HUDEP-2 (cell line): ENCODE data around the gene SLC25A13.
A peak's percentile ranks its signal among the peaks of the same experiment; 100 is the strongest.
"Not testable (repeated sequence)": the region's sequence is repeated elsewhere in the genome, so short reads cannot be mapped to it uniquely, and the experiment has no call there.

ENCODE experiments used
- DNase-seq, 76 experiments: peaks; one replicate each; lab custom pipeline; 2025; ENCODE audit not compliant: unreplicated experiment in 76 of 76; lab: John Stamatoyannopoulos, UW

The SLC25A13 gene, protein sequence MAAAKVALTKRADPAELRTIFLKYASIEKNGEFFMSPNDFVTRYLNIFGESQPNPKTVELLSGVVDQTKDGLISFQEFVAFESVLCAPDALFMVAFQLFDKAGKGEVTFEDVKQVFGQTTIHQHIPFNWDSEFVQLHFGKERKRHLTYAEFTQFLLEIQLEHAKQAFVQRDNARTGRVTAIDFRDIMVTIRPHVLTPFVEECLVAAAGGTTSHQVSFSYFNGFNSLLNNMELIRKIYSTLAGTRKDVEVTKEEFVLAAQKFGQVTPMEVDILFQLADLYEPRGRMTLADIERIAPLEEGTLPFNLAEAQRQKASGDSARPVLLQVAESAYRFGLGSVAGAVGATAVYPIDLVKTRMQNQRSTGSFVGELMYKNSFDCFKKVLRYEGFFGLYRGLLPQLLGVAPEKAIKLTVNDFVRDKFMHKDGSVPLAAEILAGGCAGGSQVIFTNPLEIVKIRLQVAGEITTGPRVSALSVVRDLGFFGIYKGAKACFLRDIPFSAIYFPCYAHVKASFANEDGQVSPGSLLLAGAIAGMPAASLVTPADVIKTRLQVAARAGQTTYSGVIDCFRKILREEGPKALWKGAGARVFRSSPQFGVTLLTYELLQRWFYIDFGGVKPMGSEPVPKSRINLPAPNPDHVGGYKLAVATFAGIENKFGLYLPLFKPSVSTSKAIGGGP

GRCh38 chr7:96321658-96322372 is at the start of gene SLC25A13:
TSS of gene SLC25A13 (minus strand) at chr7:96322098. CDS start at chr7:96321956, 142 bp downstream.
- peak in 75 of 76 experiments; percentile 6 to 92 (median 77) for DNase-seq

GRCh38 chr7:96365916-96366315 is 44.0 kb upstream of the SLC25A13 start:
- not testable (repeated sequence) for DNase-seq

DNA sequence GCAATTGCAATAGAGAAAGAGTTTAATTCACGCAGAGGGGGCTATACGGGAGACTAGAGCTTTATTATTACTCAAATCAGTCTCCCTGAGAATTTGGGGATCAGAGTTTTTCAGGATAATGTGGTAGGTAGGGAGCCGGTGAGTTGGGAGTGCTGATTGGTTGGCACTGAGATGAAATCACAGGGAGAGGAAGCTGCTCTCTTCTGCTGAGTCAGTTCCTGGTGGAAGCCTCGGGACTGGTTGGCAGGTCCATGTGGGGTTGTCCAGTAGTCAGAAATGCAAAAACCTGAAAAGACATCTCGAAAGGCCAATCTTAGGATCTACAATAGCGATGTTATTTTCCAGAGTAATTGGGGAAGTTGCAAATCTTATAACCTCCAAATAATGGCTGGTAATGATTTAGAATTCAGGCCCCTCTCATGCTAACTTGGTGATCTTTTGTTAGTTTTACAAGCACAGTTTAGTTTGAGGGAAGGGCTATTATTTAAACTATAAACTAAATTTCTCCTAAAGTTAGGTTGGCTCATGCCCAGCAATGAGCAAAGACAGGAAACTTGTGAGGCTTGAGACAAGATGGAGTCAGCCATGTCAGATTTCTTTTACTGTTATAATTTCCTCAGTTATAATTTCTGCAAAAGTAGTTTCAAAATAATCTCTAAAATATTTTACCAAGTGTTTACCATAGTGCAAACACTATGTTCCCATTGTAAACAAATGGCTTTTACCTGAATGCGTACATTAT is 39.4 kb upstream of the SLC25A13 start:
- DNase-seq, result no peak

- DNase-seq, result no peak
These were observed 38.0 kb upstream of the SLC25A13 start for GRCh38 chr7:96359876-96360275.

GRCh38 chr7:96358236-96358971 is 36.5 kb upstream of the SLC25A13 start:
- DNase-seq, result not testable (repeated sequence)

- no peak for DNase-seq
These were observed 34.1 kb upstream of the SLC25A13 start for GRCh38 chr7:96355990-96356506.

- no peak for DNase-seq
These were observed 33.0 kb upstream of the SLC25A13 start for GRCh38 chr7:96354881-96355280.

DNA sequence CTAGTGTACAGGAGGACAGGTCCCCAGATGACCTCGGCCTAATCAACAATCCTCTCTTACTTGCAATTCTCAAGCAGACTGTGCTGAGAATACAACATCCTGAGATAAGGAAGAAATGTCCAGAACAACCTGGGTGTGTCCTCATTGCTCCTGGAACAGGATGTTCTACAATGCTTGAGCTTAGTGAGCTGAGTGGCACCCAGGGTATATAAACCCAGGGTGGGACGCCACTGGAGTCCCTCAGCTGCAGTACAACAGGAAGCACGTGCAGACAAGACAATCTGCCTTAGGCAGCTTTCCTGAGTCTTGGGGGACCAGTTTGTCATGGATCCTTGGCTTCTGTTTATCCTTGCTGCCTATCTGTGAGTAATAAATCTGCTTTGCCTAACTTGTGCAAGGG is 27.7 kb upstream of the SLC25A13 start:
- peak in 27 of 76 experiments; percentile 2 to 68 (median 19) for DNase-seq

GRCh38 chr7:96347471-96347870 is 25.6 kb upstream of the SLC25A13 start:
- no peak for DNase-seq

GRCh38 chr7:96346293-96346953 is 24.5 kb upstream of the SLC25A13 start:
- DNase-seq, result no peak

DNA sequence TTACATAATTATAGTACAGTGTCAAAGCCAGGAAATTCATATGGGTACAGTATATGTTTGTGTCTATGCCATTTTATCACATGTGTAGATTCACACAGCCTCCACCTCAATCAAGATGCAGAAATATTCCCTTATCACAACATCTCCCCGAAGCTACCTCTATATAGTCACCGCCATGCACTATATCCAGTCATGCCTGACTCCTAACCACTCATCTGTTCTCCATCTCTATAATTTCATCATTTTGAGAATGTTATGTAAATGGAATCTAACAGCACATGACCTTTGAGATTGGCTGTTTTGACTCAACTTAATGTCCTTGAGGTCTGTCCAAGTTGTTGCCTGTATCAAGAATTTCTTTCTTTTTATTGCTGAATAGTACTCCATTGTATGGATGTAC is 22.3 kb upstream of the SLC25A13 start:
- no peak for DNase-seq

GRCh38 chr7:96342049-96342448 is 20.2 kb upstream of the SLC25A13 start:
- DNase-seq, result no peak

- no peak for DNase-seq
These were observed 15.6 kb upstream of the SLC25A13 start for GRCh38 chr7:96337519-96337918.

DNA sequence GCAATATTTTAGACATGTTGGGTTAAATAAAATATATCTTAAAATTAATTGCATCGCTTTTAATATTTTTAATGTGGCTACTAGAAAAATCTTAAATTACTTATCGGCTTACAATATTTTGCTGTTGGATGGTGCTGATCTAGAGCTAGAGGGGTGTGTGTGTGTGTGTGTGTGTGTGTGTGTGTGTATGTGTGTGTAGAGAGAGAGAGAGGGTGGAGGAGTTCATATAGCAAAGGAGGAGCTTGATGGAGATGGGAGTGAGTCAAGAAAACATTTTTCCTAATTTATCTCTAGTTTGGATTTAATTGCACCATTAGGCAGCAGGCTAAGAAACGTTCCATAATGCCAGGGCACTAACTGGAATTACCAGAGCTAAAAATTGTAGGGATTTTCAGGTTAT is 10.4 kb upstream of the SLC25A13 start:
- DNase-seq, result no peak

GRCh38 chr7:96331775-96332174 is 9.9 kb upstream of the SLC25A13 start:
- DNase-seq, result no peak

DNA sequence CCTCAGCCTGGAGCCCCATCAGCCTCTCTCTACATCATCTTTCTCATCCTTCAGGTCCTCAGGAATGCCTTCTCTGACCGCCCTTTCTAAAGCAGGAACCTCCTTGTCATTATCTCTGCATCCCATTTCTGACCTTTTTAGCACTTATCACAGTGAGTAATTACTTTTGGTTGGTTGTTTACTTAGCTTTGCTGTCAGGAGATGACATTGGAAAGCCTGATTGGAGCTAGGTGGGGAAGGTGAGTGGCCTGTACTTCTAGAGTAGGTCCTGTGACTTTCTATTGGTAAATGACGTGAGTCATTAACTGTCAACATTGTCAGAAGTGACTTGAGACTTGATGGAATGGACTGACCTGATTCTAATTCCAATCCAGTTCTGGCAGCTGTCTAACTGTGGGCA is 9.3 kb upstream of the SLC25A13 start:
- no peak for DNase-seq

DNA sequence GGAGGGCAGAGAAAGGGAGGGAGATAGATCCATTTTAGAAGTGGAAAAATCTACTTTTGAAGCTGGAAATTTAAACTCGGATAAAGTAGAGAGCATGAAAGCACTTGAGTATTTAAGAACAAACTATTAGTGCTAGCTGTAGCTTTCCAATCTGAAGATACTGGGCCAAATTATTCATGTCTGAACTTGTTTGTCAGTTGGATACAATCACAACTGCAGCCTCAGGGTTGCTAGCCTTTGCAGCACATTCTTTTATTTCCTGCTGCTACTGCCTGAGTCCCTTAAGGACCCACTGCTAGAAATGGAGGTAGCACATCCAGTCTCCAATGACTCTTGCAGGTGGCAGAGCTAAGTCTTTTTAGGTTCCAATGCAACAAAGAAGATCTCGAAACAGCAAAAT is 8.3 kb upstream of the SLC25A13 start:
- no peak for DNase-seq

DNA sequence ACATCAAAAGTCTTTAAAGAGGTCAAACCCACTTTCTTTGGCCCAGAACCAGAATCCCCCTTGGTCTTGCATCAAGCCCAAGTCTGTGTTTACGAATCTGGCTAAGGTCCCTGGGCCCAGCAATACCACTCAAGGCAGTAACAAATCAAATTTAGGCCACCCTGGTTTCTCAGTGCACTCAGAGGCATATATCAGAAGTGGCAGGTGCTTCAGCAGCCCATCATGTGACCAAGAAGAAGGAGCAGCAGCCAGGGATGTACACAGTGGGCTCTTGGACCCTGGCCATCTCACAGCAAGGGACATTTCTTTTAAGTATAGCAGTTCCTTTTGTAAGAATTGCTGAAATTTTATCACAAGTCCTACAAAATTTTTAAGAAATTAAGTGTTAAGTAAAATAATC is 7.3 kb upstream of the SLC25A13 start:
- DNase-seq, result no peak

- DNase-seq, result no peak
These were observed 6.1 kb upstream of the SLC25A13 start for GRCh38 chr7:96328016-96328415.
